GM21528 (cell line): ENCODE data around the gene FMO2.

Experiments used
- ATAC-seq: cut with Tn5 transposase; IDR thresholded peaks from one replicate; pipeline ENCODE4 v1.9.1; 2021; ENCODE audit warnings: mild to moderate bottlenecking, moderate library complexity; ENCODE audit not compliant: unreplicated experiment, low FRiP score

FMO2 gene

GRCh38 chr1:171185091-171185490 lies at the start of gene FMO2:
Gene FMO2 (plus strand): TSS chr1:171185300. CDS start chr1:171185714, 414 bp downstream.
- ATAC-seq, result no peak

GRCh38 chr1:171137580-171137979 lies 47.5 kb upstream of the FMO2 start:
- ATAC-seq, result no peak

- ATAC-seq, result no peak
These were observed 46.1 kb upstream of the FMO2 start for GRCh38 chr1:171138980-171139379.

GRCh38 chr1:171139890-171140289 lies 45.2 kb upstream of the FMO2 start:
- ATAC-seq, result no peak

- ATAC-seq, result no peak
These were observed 44.7 kb upstream of the FMO2 start for GRCh38 chr1:171140401-171140800.

GRCh38 chr1:171140956-171141687 lies 44.0 kb upstream of the FMO2 start:
- ATAC-seq, result no peak

GRCh38 chr1:171141688-171142415 lies 43.2 kb upstream of the FMO2 start:
- ATAC-seq, result no peak

GRCh38 chr1:171142416-171143385 lies 42.4 kb upstream of the FMO2 start:
- no peak for ATAC-seq

GRCh38 chr1:171150156-171150555 lies 34.9 kb upstream of the FMO2 start:
- ATAC-seq, result no peak

GRCh38 chr1:171152549-171152948 lies 32.6 kb upstream of the FMO2 start:
- no peak for ATAC-seq

- ATAC-seq, result no peak
These were observed 29.6 kb upstream of the FMO2 start for GRCh38 chr1:171155484-171155883.

- ATAC-seq, result no peak
These were observed 27.0 kb upstream of the FMO2 start for GRCh38 chr1:171158096-171158495.

GRCh38 chr1:171158551-171158950 lies 26.5 kb upstream of the FMO2 start:
- no peak for ATAC-seq

- ATAC-seq, result no peak
These were observed 26.0 kb upstream of the FMO2 start for GRCh38 chr1:171159148-171159547.

GRCh38 chr1:171160211-171160610 lies 24.9 kb upstream of the FMO2 start:
- ATAC-seq, result no peak

- no peak for ATAC-seq
These were observed 24.3 kb upstream of the FMO2 start for GRCh38 chr1:171160639-171161354.

- ATAC-seq, result no peak
These were observed 23.7 kb upstream of the FMO2 start for GRCh38 chr1:171161431-171161830.

- no peak for ATAC-seq
These were observed 18.7 kb upstream of the FMO2 start for GRCh38 chr1:171166361-171166760.

GRCh38 chr1:171167785-171168184 lies 17.3 kb upstream of the FMO2 start:
- ATAC-seq, result no peak

- ATAC-seq, result no peak
These were observed 12.6 kb upstream of the FMO2 start for GRCh38 chr1:171172471-171172870.
